HG03066 (cell line): ENCODE data around the gene LIMD2.
"Not testable (repeated sequence)": the region's sequence is repeated elsewhere in the genome, so short reads cannot be mapped to it uniquely, and the experiment has no call there.

Experiments
- ATAC-seq: cut with Tn5 transposase; IDR thresholded peaks from one replicate; pipeline ENCODE4 v1.9.1; 2021; ENCODE audit warnings: low read depth; ENCODE audit not compliant: unreplicated experiment

The LIMD2 gene

GRCh38 chr17:63699638-63700527, at the start of gene LIMD2:
Gene LIMD2, minus strand, starts transcription at chr17:63700125. Its CDS starts 827 bp downstream, at chr17:63699298.
- ATAC-seq: no peak

GRCh38 chr17:63741408-63742173, 41.7 kb upstream of the LIMD2 start, which contains the start of gene STRADA:
Gene STRADA, minus strand, starts transcription at chr17:63741799. Its CDS starts 13,430 bp downstream, at chr17:63728369.
- ATAC-seq: peak; percentile 91

- no peak for ATAC-seq
Observed at GRCh38 chr17:63741143-63741407, 41.1 kb upstream of the LIMD2 start.

- ATAC-seq: no peak
Observed at GRCh38 chr17:63740464-63741142, 40.7 kb upstream of the LIMD2 start.

GRCh38 chr17:63735691-63736090, 35.8 kb upstream of the LIMD2 start:
- no peak for ATAC-seq

- ATAC-seq: no peak
Observed at GRCh38 chr17:63722403-63722802, 22.5 kb upstream of the LIMD2 start.

- not testable (repeated sequence) for ATAC-seq
Observed at GRCh38 chr17:63720194-63720593, 20.3 kb upstream of the LIMD2 start.

GRCh38 chr17:63718988-63719387, 19.1 kb upstream of the LIMD2 start:
- no peak for ATAC-seq

- ATAC-seq: no peak
Observed at GRCh38 chr17:63716426-63716825, 16.5 kb upstream of the LIMD2 start.

GRCh38 chr17:63714550-63715277, 14.8 kb upstream of the LIMD2 start:
- no peak for ATAC-seq

GRCh38 chr17:63709110-63709509, 9.2 kb upstream of the LIMD2 start:
- no peak for ATAC-seq

- no peak for ATAC-seq
Observed at GRCh38 chr17:63707151-63707550, 7.2 kb upstream of the LIMD2 start.

GRCh38 chr17:63706336-63707082, 6.6 kb upstream of the LIMD2 start:
- no peak for ATAC-seq

GRCh38 chr17:63705657-63706056, 5.7 kb upstream of the LIMD2 start:
- ATAC-seq: no peak

- no peak for ATAC-seq
Observed at GRCh38 chr17:63704836-63705235, 4.9 kb upstream of the LIMD2 start.

- no peak for ATAC-seq
Observed at GRCh38 chr17:63704259-63704576, 4.3 kb upstream of the LIMD2 start.

- no peak for ATAC-seq
Observed at GRCh38 chr17:63703556-63704258, 3.8 kb upstream of the LIMD2 start.

GRCh38 chr17:63703029-63703428, 3.1 kb upstream of the LIMD2 start:
- ATAC-seq: no peak

- ATAC-seq: no peak
Observed at GRCh38 chr17:63702721-63703015, 2.7 kb upstream of the LIMD2 start.
